ENCODE data around the gene ASCL1.

The ASCL1 gene

GRCh38 chr12:102977945-102978706 lies 20.7 kb downstream of the ASCL1 start:
- no peak for DNase-seq (ENCODE audit: low read depth)

GRCh38 chr12:102980350-102980749 lies 22.9 kb downstream of the ASCL1 start:
- DNase-seq (ENCODE audit: low read depth): no peak

- DNase-seq (ENCODE audit: low read depth): no peak
These were observed 32.9 kb downstream of the ASCL1 start for GRCh38 chr12:102990419-102990818.

GRCh38 chr12:102992297-102992696 lies 34.8 kb downstream of the ASCL1 start:
- no peak for DNase-seq (ENCODE audit: low read depth)

DNA sequence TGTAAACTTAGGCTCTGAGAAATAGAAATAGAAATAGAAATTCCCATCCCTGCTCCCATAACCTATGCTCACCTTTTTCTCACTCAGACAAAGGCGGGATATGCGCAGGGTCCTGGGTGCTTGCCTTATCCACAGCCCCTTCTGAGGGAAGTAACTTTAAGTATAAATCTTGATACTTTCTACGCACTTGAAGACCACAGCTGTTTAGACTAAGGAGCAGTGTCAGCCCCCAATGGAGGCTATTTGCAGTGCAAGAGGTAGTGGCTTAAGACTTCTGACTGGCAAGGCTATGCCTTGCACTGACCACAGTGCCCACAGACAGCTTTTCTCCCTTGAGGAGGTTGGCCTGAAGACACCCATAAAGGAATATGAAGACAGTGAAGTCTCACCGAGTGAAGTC lies 35.2 kb downstream of the ASCL1 start:
- no peak for DNase-seq (ENCODE audit: low read depth)

DNA sequence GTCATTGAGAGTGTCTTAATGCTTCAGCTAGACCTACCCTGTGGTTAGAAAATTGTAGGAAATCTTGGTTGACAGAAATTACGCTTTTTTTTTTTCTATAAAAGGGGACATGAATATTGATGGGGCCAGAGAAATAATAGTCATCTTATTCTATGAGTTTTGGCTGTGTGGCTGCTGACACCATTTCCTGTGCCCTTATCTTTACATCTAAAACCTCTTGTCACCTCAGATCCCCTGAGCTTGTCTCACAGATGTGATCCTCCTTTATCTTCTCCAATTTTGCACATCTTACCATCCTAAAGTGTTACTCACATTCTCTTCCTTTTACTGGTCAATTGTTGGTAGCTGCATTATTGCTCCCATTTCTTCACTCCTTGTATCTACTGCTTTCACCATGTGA lies 36.1 kb downstream of the ASCL1 start:
- no peak for DNase-seq (ENCODE audit: low read depth)

GRCh38 chr12:102995372-102995771 lies 37.9 kb downstream of the ASCL1 start:
- DNase-seq (ENCODE audit: low read depth): no peak
